ENCODE measurements around the gene LCN2.

Gene LCN2

GRCh38 chr9:128148509-128149000, 698 bp upstream of the LCN2 start:
- Histone ChIP-seq H3K4me1 (peaks cover 24% of the 10 kb centered on the region), H3K4me3 (no peak overlapping the region), H4K20me1 (no peaks in the 10 kb centered on the region), H3K36me3 (no peaks in the 10 kb centered on the region), H3K27ac (no peak overlapping the region), H3K4me2 (no peak overlapping the region), H3K9ac (no peak overlapping the region), H3K27me3 (no peaks in the 10 kb centered on the region), H3K9me3 (no peaks in the 10 kb centered on the region)
- TF ChIP-seq Cebpa-rat (IDR thresholded peaks at IDR 0.05) = no peak

GRCh38 chr9:128149951-128150593, 819 bp downstream of the LCN2 start:
- TF ChIP-seq Cebpa-rat (IDR thresholded peaks at IDR 0.05) = no peak
- H3K9ac ChIP-seq = no peak overlapping the region

GRCh38 chr9:128150594-128151308, 1.5 kb downstream of the LCN2 start:
- Histone ChIP-seq H3K4me3 (no peak overlapping the region), H3K9me3 (no peaks in the 10 kb centered on the region), H3K36me3 (no peaks in the 10 kb centered on the region), H3K27me3 (no peaks in the 10 kb centered on the region), H3K4me2 (no peak overlapping the region), H3K9ac (no peak overlapping the region), H3K27ac (no peak overlapping the region), H4K20me1 (no peaks in the 10 kb centered on the region), H3K4me1 (peaks cover 14% of the 10 kb centered on the region)
- TF ChIP-seq Cebpa-rat (IDR thresholded peaks at IDR 0.05) = no peak

More at GRCh38 chr9:128149951-128150593, 819 bp downstream of the LCN2 start:
- Histone ChIP-seq H3K9me3 (no peaks in the 10 kb centered on the region), H3K4me1 (peaks cover 20% of the 10 kb centered on the region), H3K36me3 (no peaks in the 10 kb centered on the region), H3K4me2 (no peak overlapping the region), H4K20me1 (no peaks in the 10 kb centered on the region), H3K27ac (no peak overlapping the region), H3K27me3 (no peaks in the 10 kb centered on the region), H3K4me3 (no peak overlapping the region)

GRCh38 chr9:128151309-128152132, 2.3 kb downstream of the LCN2 start:
- Histone ChIP-seq H3K4me3 (no peak overlapping the region), H4K20me1 (no peaks in the 10 kb centered on the region), H3K36me3 (no peaks in the 10 kb centered on the region), H3K27me3 (no peaks in the 10 kb centered on the region), H3K4me1 (peaks cover 6% of the 10 kb centered on the region), H3K4me2 (no peak overlapping the region), H3K9ac (no peak overlapping the region), H3K9me3 (no peaks in the 10 kb centered on the region), H3K27ac (no peak overlapping the region)
- TF ChIP-seq Cebpa-rat (IDR thresholded peaks at IDR 0.05) = no peak

- H3K4me2 ChIP-seq = no peak overlapping the region
- H4K20me1 ChIP-seq = no peaks in the 10 kb centered on the region
- no peak for TF ChIP-seq Cebpa-rat (IDR thresholded peaks at IDR 0.05)
- H3K27me3 ChIP-seq = no peaks in the 10 kb centered on the region
- no peak overlapping the region for H3K9ac ChIP-seq
- no peak overlapping the region for H3K4me3 ChIP-seq
- H3K4me1 ChIP-seq = no peaks in the 10 kb centered on the region
- H3K27ac ChIP-seq = no peak overlapping the region
- H3K36me3 ChIP-seq = no peaks in the 10 kb centered on the region
- H3K9me3 ChIP-seq = no peaks in the 10 kb centered on the region
Measured at GRCh38 chr9:128152133-128153059, 3.1 kb downstream of the LCN2 start.

- H3K9ac ChIP-seq = no peak overlapping the region
- no peak overlapping the region for H3K4me2 ChIP-seq
- no peak overlapping the region for H3K27ac ChIP-seq
- TF ChIP-seq Cebpa-rat (IDR thresholded peaks at IDR 0.05) = no peak
- no peaks in the 10 kb centered on the region for H3K27me3 ChIP-seq
- no peak overlapping the region for H3K4me3 ChIP-seq
- H3K4me1 ChIP-seq = no peaks in the 10 kb centered on the region
- H3K9me3 ChIP-seq = no peaks in the 10 kb centered on the region
- H3K36me3 ChIP-seq = no peaks in the 10 kb centered on the region
- H4K20me1 ChIP-seq = no peaks in the 10 kb centered on the region
Measured at GRCh38 chr9:128153060-128153946, 4.0 kb downstream of the LCN2 start.

- H3K27me3 ChIP-seq = no peaks in the 10 kb centered on the region
- H3K9ac ChIP-seq = no peak overlapping the region
- H3K4me3 ChIP-seq = no peak overlapping the region
- no peaks in the 10 kb centered on the region for H3K9me3 ChIP-seq
- H3K4me2 ChIP-seq = no peak overlapping the region
- H4K20me1 ChIP-seq = no peaks in the 10 kb centered on the region
- H3K4me1 ChIP-seq = no peaks in the 10 kb centered on the region; the same call in 1 of the 2 replicates
- no peak overlapping the region for H3K27ac ChIP-seq
- TF ChIP-seq Cebpa-rat (IDR thresholded peaks at IDR 0.05) = no peak
- no peaks in the 10 kb centered on the region for H3K36me3 ChIP-seq
Measured at GRCh38 chr9:128153947-128154695, 4.9 kb downstream of the LCN2 start.
